Left hindlimb (tissue), 1 donor: ENCODE measurements around the gene PACRGL.
"Not testable (repeated sequence)": the region's sequence is repeated elsewhere in the genome, so short reads cannot be mapped to it uniquely, and the experiment has no call there.

Source experiments
- DNase-seq: peaks from one replicate; pipeline ENCODE4 v3.0.0-alpha.2; 2018

The PACRGL gene

DNA sequence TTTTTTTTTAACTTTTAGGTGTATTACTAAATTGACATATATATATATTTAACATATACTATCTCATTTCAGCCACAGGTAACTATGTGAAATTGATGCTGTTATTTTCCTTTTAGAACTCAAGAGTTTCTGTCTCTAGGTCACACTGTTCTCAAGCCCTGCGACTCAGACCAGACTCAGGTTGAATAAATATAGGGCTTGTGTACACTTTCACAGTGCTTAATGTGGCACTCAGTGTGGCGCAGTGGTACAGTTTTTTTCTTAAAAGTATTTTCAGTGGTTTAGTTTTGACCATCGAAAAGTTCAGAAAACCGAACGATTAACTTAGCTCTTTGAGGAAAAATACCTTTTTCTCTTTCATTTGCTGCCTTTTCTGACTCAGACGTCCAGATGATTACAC lies 24.7 kb downstream of the PACRGL start:
- no peak for DNase-seq

- no peak for DNase-seq
Measured at GRCh38 chr4:20735931-20736330, 35.7 kb downstream of the PACRGL start.

DNA sequence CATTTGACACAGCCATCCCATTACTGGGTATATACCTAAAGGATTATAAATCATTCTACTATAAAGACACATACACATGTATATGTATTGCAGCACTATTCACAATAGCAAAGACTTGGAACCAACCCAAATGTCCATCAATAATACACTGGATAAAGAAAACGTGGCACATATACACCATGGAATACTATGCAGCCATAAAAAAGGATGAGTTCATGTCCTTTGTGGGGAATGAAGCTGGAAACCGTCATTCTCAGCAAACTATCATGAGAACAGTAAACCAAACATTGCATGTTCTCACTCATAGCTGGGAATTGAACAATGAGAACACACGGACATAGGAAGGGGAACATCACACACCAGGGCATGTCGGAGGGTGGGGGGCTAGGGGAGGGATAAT lies 45.7 kb downstream of the PACRGL start:
- not testable (repeated sequence) for DNase-seq

DNA sequence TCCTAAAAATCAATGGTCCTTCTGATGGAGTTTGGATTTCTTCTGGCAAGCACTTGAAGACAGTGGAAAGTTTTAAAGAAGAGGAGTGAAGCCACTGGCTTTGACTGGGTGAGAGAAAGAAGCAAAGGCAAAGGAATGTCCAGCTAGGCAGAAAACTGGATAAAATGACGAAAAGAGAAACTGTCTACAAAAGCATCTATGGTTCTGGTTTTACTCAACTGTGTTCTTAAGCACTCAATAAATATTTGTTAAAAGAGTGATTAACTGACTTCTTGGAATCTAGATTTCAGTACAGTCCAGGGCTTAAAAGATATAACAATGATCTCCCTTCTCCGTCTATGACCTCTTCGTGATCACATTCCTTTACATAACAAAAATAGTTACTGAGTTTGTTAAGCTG lies 52.4 kb downstream of the PACRGL start:
- no peak for DNase-seq

- no peak for DNase-seq
Measured at GRCh38 chr4:20754036-20754435, 53.8 kb downstream of the PACRGL start.

GRCh38 chr4:20760053-20760452 lies 59.8 kb downstream of the PACRGL start:
- no peak for DNase-seq

DNA sequence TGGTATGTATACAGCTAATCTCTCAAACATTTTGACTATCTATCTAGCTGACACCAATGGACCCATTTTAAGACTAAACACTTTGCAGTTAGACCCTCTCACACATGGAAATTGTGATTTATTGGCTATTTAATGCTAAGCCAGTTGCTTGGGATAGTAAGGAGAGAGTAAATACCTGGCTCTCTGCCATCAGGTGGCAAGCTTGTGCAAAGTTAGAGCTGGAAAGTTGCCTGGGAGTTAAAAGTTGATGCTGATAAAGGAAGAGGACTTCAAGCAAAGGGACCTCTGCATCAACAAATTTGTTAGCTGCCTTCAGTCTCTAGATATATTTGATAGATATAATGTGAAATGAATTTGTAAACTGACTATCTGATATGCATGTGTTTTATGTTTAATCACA lies 61.1 kb downstream of the PACRGL start:
- no peak for DNase-seq

DNA sequence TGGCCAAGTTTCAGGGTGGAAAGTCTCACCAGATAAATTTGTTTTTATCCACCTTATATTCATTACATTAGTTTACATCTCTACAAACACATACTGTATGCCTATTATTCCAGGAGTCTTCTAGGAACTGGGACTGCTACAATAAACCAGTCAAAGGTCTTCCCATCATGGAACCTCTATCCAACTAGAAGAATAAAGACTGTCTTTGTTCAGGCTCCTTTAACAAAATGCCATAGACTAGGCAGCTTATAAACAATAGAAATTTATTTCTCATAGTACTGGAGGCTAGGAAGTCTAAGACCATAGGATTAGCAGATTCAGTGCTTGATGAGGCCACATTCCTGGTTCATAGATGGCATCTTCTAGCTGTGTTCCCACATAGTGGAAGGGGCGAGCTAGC lies 61.6 kb downstream of the PACRGL start:
- DNase-seq = no peak

- no peak for DNase-seq
Measured at GRCh38 chr4:20764366-20764992, 64.2 kb downstream of the PACRGL start.

GRCh38 chr4:20773144-20773997 lies 73.1 kb downstream of the PACRGL start:
- peak; percentile 47 for DNase-seq

DNA sequence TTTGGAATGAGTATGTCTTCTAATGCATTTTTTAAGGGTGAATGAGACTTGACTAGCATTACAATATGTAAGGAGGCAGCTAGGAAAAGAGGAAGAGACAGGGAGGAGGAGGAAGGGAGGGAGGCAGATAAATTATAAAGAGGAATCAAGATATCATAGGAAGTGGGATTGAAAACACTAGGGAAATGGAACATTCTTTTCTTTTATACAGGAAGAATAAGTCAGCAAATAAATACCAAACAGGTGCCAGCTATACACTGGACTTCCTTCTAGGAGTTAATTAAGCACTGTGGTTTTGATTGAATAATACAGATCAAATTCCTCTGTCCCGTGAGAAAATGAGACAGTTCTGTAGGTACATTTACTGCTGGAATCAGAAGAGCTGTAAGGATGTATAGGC lies 78.6 kb downstream of the PACRGL start:
- DNase-seq = no peak

DNA sequence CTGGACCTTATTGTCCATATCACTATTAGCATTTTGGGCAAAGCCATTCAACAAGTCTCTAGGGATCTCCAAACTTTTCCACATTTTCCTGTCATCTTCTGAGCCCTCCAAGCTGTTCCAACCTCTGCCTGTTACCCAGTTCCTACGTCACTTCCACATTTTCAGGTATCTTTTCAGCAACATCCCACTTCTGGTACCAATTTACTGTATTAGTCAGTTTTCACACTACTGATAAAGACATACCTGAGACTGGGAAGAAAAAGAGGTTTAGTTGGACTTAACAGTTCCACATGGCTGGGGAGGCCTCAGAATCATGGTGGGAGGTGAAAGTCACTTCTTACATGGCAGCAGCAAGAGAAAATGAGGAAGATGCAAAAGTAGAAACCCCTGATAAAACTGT lies 82.9 kb downstream of the PACRGL start:
- DNase-seq = not testable (repeated sequence)

- DNase-seq = no peak
Measured at GRCh38 chr4:20787940-20788665, 87.8 kb downstream of the PACRGL start.
